SK-N-SH (cell line): Measurements from ENCODE around the gene PARD3. TPM values are rescaled to one million over a fixed set of nuclear protein-coding genes. Genes with fewer than 3 reads are reported as not detected.

Source experiments
- CTCF ChIA-PET: fragments of 300-600, 350-600 bp; formaldehyde crosslinking; extraction: SDS; loops from one replicate; lab custom pipeline; 2021; lab: Yijun Ruan, JAX
- POLR2A ChIA-PET: fragments of 350-600 bp; sonication (Branson Sonifier 250); formaldehyde crosslinking; extraction: SDS; loops from one replicate; lab custom pipeline; 2020; ENCODE audit warnings: antibody characterized with exemption, inconsistent platforms; lab: Yijun Ruan, JAX
- DNase-seq: peaks from one replicate; pipeline ENCODE4 v3.0.0; 2012
- H2AFZ ChIP-seq: fragments of 200-600 bp; sonication (generic); 2 replicates; pipeline ENCODE4 v1.8.1; 2016; ENCODE audit warnings: antibody characterized with exemption, mild to moderate bottlenecking, low read depth
- H3F3A ChIP-seq: fragments of 200-600 bp; sonication (generic); replicated peaks from 2 replicates; pipeline ENCODE3; 2016; ENCODE audit warnings: antibody characterized with exemption, mild to moderate bottlenecking; ENCODE audit not compliant: insufficient read depth
- H3K27ac ChIP-seq, 2 experiments: fragments of 200-500 bp in 1 of 2; fragments of 200-600 bp in 1 of 2; sonication (Bioruptor generic) in 1 of 2; sonication (generic), shearing (Covaris generic) in 1 of 2; 2 replicates each; pipeline versions ENCODE4 v1.5.1 to v1.6.1; 2014 to 2016; ENCODE audit warnings: low read depth in 2 of 2, inconsistent platforms in 1 of 2, low read length in 1 of 2, mild to moderate bottlenecking in 1 of 2, mixed read lengths in 1 of 2
- H3K27me3 ChIP-seq: fragments of 200-600 bp; sonication (generic), shearing (Covaris generic); 2 replicates; pipeline ENCODE4 v1.6.1; 2016; ENCODE audit warnings: mixed run types; ENCODE audit not compliant: insufficient read depth
- H3K36me3 ChIP-seq, 2 experiments: fragments of 200-500 bp in 1 of 2; fragments of 200-600 bp in 1 of 2; sonication (Bioruptor generic) in 1 of 2; sonication (generic) in 1 of 2; replicated peaks in 1 of 2; 2 replicates each; pipeline versions ENCODE3 to v1.5.1; 2014 to 2016; ENCODE audit warnings: low read length in 1 of 2, mild to moderate bottlenecking in 1 of 2; ENCODE audit not compliant: insufficient read depth in 2 of 2, control insufficient read depth in 1 of 2
- H3K4me1 ChIP-seq, 2 experiments: fragments of 200-500 bp in 1 of 2; fragments of 200-600 bp in 1 of 2; sonication (Bioruptor generic) in 1 of 2; sonication (generic), shearing (Covaris generic) in 1 of 2; 2 replicates each; pipeline versions ENCODE4 v1.5.1 to v1.6.1; 2014 to 2016; ENCODE audit warnings: low read depth in 1 of 2, low read length in 1 of 2, mixed run types in 1 of 2; ENCODE audit not compliant: insufficient read depth in 2 of 2, control insufficient read depth in 1 of 2
- H3K4me2 ChIP-seq: fragments of 200-600 bp; sonication (generic), shearing (Covaris generic); 2 replicates; pipeline ENCODE4 v1.6.1; 2017; ENCODE audit warnings: mixed run types
- H3K4me3 ChIP-seq, 2 experiments: fragments of 200-500 bp in 1 of 2; fragments of 200-600 bp in 1 of 2; sonication (Bioruptor generic) in 1 of 2; sonication (generic), shearing (Covaris generic) in 1 of 2; 2 replicates each; pipeline versions ENCODE4 v1.5.1 to v1.8.1; 2014 to 2016; ENCODE audit warnings: low read depth in 2 of 2, inconsistent platforms in 1 of 2, low read length in 1 of 2, mild to moderate bottlenecking in 1 of 2, mixed read lengths in 1 of 2, moderate library complexity in 1 of 2
- H3K79me2 ChIP-seq: fragments of 200-600 bp; sonication (generic); 2 replicates; pipeline ENCODE4 v1.8.1; 2017; ENCODE audit warnings: mild to moderate bottlenecking; ENCODE audit not compliant: insufficient read depth
- H3K9ac ChIP-seq: fragments of 200-600 bp; sonication (generic); 2 replicates; pipeline ENCODE4 v1.6.1; 2017; ENCODE audit warnings: mixed run types
- H3K9me2 ChIP-seq: fragments of 200-600 bp; sonication (generic); 2 replicates; pipeline ENCODE4 v1.6.1; 2017; ENCODE audit warnings: mixed run types
- H3K9me3 ChIP-seq: fragments of 200-600 bp; sonication (generic); 2 replicates; pipeline ENCODE4 v1.6.1; 2017; ENCODE audit warnings: mixed run types, mild to moderate bottlenecking, moderate library complexity
- H4K20me1 ChIP-seq: fragments of 200-600 bp; sonication (generic); 2 replicates; pipeline ENCODE4 v1.6.1; 2017; ENCODE audit warnings: mild to moderate bottlenecking, mixed run types; ENCODE audit not compliant: insufficient read depth
- ELF1 ChIP-seq: IDR thresholded peaks from 2 replicates; pipeline ENCODE4 v1.4.0; 2012
- FOXM1 ChIP-seq: IDR thresholded peaks from 2 replicates; pipeline ENCODE4 v1.4.0; 2012; ENCODE audit warnings: low read depth, mild to moderate bottlenecking
- GABPA ChIP-seq: IDR thresholded peaks from 2 replicates; pipeline ENCODE4 v1.4.0; 2012; ENCODE audit warnings: low read depth, mild to moderate bottlenecking
- JUND ChIP-seq: IDR thresholded peaks from 2 replicates; pipeline ENCODE4 v1.4.0; 2012
- MEF2A ChIP-seq: IDR thresholded peaks from 2 replicates; pipeline ENCODE4 v1.4.0; 2012; ENCODE audit warnings: low read depth, borderline replicate concordance
- NRF1 ChIP-seq: IDR thresholded peaks from 2 replicates; pipeline ENCODE4 v1.6.1; 2012; ENCODE audit warnings: low read depth, mild to moderate bottlenecking, low read length
- POLR2AphosphoS5 ChIP-seq: IDR thresholded peaks from 2 replicates; pipeline ENCODE4 v1.6.1; 2012; ENCODE audit warnings: low read depth, low read length
- RFX5 ChIP-seq: IDR thresholded peaks from 2 replicates; pipeline ENCODE4 v1.6.1; 2012; ENCODE audit warnings: mild to moderate bottlenecking, improper control_type of control experiment, low read length
- TEAD4 ChIP-seq: IDR thresholded peaks from 2 replicates; pipeline ENCODE4 v1.4.0; 2012; ENCODE audit warnings: mild to moderate bottlenecking, borderline replicate concordance; ENCODE audit not compliant: insufficient read depth
- USF2 ChIP-seq: fragments of 150-350 bp; IDR thresholded peaks from 2 replicates; pipeline ENCODE4 v1.6.1; 2017; ENCODE audit warnings: antibody characterized with exemption, low read length, low read depth, borderline replicate concordance
- YY1 ChIP-seq: IDR thresholded peaks from 2 replicates; pipeline ENCODE4 v1.4.0; 2012; ENCODE audit warnings: low read depth, mild to moderate bottlenecking
- WGBS: methylation state at CpG from one replicate; pipeline ENCODE4 v1.1.6; 2017; ENCODE audit warnings: low lambda C conversion rate; 5-methylcytosine and 5-hydroxymethylcytosine counted together
- polyA plus RNA-seq, 3 experiments: library from polyadenylated mRNA; depleted of rRNA; stranded (reverse); fragments of >200 nt; gene quantifications; 2 replicates each; pipeline ENCODE4 v1.2.3, GENCODE V29; 2012
- TF ChIP-seq, protein P1 (sequence below): IDR thresholded peaks from 2 replicates; pipeline ENCODE4 v1.4.0; 2012; ENCODE audit warnings: low read depth
- TF ChIP-seq, protein P2 (sequence below): IDR thresholded peaks from 2 replicates; pipeline ENCODE4 v1.4.0; 2012; ENCODE audit warnings: low read depth, borderline replicate concordance
- TF ChIP-seq, protein P3 (sequence below): fragments of 150-350 bp; IDR thresholded peaks from 2 replicates; pipeline ENCODE4 v1.6.1; 2016; ENCODE audit warnings: mild to moderate bottlenecking, low read depth, low read length
- TF ChIP-seq, protein P4 (sequence below): fragments of 200-600 bp; sonication (generic); IDR thresholded peaks from 2 replicates; pipeline ENCODE4 v1.6.1; 2017; ENCODE audit warnings: antibody characterized with exemption, mild to moderate bottlenecking, moderate library complexity

PARD3 gene
- polyA plus RNA-seq, 1 of the 3 experiments (the other 2 are of a cell fraction): 29.4 TPM

GRCh38 chr10:34147641-34148304, 667.3 kb downstream of the PARD3 start (continued):
- TF ChIP-seq TEAD4 (no peak), FOXM1 (no peak)
- TF ChIP-seq, protein P1, sequence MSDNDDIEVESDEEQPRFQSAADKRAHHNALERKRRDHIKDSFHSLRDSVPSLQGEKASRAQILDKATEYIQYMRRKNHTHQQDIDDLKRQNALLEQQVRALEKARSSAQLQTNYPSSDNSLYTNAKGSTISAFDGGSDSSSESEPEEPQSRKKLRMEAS: no peak

GRCh38 chr10:34145715-34146114, 669.4 kb downstream of the PARD3 start:
- Histone ChIP-seq H3K9me2 (no peaks in the 10 kb centered on the region), H3K9me3 (no peaks in the 10 kb centered on the region), H3K4me2 (no peak overlapping the region), H4K20me1 (no peaks in the 10 kb centered on the region), H3K4me3 (no peak overlapping the region), H3K79me2 (no peaks in the 10 kb centered on the region), H3K27ac (peak overlapping the region in 1 of 2 experiments; percentile 26; a peak in 2 of 4 replicates), H3K9ac (no peak overlapping the region), H2AFZ (no peak overlapping the region; the same call in 1 of the 2 replicates), H3K36me3 (no peaks in the 10 kb centered on the region), H3F3A (no peaks in the 10 kb centered on the region), H3K4me1 (peaks cover 0 to 5% of the 10 kb centered on the region in 2 experiments; a peak in 2 of 4 replicates), H3K27me3 (no peaks in the 10 kb centered on the region)
- no peak for DNase-seq
- ChIA-PET CTCF (interaction anchor here (0.8 kb wide), 1 partner anchor 13 kb away, joined by 3 read pairs; no protein-coding TSS in a partner anchor), POLR2A (no interaction called here)
- 68% methylated on average over 3 of the region's 3 CpGs for WGBS
- TF ChIP-seq, protein P2, sequence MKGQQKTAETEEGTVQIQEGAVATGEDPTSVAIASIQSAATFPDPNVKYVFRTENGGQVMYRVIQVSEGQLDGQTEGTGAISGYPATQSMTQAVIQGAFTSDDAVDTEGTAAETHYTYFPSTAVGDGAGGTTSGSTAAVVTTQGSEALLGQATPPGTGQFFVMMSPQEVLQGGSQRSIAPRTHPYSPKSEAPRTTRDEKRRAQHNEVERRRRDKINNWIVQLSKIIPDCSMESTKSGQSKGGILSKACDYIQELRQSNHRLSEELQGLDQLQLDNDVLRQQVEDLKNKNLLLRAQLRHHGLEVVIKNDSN: no peak
- TF ChIP-seq JUND (no peak), POLR2AphosphoS5 (no peak), MEF2A (no peak), RFX5 (no peak), YY1 (no peak), USF2 (no peak), TEAD4 (no peak), GABPA (no peak), ELF1 (no peak), NRF1 (no peak)
- TF ChIP-seq, protein P3, sequence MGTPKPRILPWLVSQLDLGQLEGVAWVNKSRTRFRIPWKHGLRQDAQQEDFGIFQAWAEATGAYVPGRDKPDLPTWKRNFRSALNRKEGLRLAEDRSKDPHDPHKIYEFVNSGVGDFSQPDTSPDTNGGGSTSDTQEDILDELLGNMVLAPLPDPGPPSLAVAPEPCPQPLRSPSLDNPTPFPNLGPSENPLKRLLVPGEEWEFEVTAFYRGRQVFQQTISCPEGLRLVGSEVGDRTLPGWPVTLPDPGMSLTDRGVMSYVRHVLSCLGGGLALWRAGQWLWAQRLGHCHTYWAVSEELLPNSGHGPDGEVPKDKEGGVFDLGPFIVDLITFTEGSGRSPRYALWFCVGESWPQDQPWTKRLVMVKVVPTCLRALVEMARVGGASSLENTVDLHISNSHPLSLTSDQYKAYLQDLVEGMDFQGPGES: no peak
- TF ChIP-seq, protein P1: no peak
- TF ChIP-seq, protein P4, sequence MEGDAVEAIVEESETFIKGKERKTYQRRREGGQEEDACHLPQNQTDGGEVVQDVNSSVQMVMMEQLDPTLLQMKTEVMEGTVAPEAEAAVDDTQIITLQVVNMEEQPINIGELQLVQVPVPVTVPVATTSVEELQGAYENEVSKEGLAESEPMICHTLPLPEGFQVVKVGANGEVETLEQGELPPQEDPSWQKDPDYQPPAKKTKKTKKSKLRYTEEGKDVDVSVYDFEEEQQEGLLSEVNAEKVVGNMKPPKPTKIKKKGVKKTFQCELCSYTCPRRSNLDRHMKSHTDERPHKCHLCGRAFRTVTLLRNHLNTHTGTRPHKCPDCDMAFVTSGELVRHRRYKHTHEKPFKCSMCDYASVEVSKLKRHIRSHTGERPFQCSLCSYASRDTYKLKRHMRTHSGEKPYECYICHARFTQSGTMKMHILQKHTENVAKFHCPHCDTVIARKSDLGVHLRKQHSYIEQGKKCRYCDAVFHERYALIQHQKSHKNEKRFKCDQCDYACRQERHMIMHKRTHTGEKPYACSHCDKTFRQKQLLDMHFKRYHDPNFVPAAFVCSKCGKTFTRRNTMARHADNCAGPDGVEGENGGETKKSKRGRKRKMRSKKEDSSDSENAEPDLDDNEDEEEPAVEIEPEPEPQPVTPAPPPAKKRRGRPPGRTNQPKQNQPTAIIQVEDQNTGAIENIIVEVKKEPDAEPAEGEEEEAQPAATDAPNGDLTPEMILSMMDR: no peak
